IPS-18a (cell line): ENCODE results near the gene WDR62.

Experiments
- H3K27ac ChIP-seq: one replicate; pipeline ENCODE4 v1.5.1; 2013; ENCODE audit warnings: low read length
- H3K27me3 ChIP-seq: one replicate; pipeline ENCODE4 v1.6.1; 2013; ENCODE audit warnings: mild to moderate bottlenecking, low read length; ENCODE audit not compliant: control insufficient read depth, insufficient read depth
- H3K36me3 ChIP-seq: one replicate; pipeline ENCODE4 v1.6.1; 2013; ENCODE audit warnings: low read depth, low read length; ENCODE audit not compliant: control insufficient read depth
- H3K4me1 ChIP-seq: one replicate; pipeline ENCODE4 v1.6.1; 2013; ENCODE audit warnings: low read depth, low read length; ENCODE audit not compliant: control insufficient read depth
- H3K4me3 ChIP-seq: one replicate; pipeline ENCODE4 v1.5.1; 2013; ENCODE audit warnings: low read length
- H3K9ac ChIP-seq: one replicate; pipeline ENCODE4 v1.6.1; 2013; ENCODE audit warnings: mild to moderate bottlenecking, low read length, moderate library complexity
- H3K9me3 ChIP-seq: one replicate; pipeline ENCODE4 v1.6.1; 2013; ENCODE audit warnings: low read depth, low read length; ENCODE audit not compliant: control insufficient read depth

Gene WDR62

GRCh38 chr19:36106991-36107390 is 52.3 kb downstream of the WDR62 start:
- H3K9ac ChIP-seq: no peak overlapping the region
- no peak overlapping the region for H3K27ac ChIP-seq
- no peak overlapping the region for H3K4me3 ChIP-seq
- H3K9me3 ChIP-seq: no peaks in the 10 kb centered on the region
- H3K4me1 ChIP-seq: peaks cover 6% of the 10 kb centered on the region
- H3K36me3 ChIP-seq: peaks cover 30% of the 10 kb centered on the region
- H3K27me3 ChIP-seq: no peaks in the 10 kb centered on the region

GRCh38 chr19:36108684-36109083 is 54.0 kb downstream of the WDR62 start:
- H3K36me3 ChIP-seq: peaks cover 23% of the 10 kb centered on the region
- H3K9ac ChIP-seq: no peak overlapping the region
- H3K27me3 ChIP-seq: no peaks in the 10 kb centered on the region
- H3K27ac ChIP-seq: no peak overlapping the region
- H3K4me1 ChIP-seq: peaks cover 6% of the 10 kb centered on the region
- H3K9me3 ChIP-seq: no peaks in the 10 kb centered on the region
- no peak overlapping the region for H3K4me3 ChIP-seq

DNA sequence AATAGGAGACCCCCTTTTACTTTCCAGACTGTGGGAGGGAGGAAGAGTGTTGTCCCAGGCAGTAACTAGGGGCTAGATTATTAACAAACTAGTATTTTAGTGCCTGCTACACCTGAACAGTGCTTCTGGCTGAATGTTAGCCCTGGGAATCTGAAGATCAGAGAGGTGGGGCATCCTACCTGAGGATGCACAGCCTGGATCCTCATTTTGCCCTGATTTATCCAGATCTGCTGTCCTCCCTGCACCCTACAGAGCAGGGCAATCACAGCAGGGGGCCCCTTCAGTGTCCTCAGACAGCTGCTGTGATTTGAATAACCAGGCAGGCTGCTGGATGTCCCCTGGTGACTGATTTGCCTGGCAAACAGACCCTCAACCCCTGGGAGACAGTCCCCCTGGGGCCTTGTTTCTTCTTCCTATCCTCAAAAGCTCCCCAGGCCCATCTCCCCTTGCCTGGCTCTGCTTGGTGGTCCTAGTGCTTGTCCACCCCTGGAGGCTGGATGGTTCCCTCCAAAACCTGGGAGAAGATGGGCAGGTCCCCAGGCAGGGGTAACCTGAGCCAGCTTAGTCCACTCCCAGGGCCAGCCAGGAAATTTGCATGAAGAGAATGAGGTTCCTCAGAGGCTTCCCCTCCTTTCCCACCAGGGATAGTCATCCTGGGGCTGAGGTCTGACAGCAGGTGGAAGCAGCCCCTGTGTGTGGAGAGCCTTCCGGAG is 55.9 kb downstream of the WDR62 start, which contains the start of gene OVOL3:
TSS of gene OVOL3 (plus strand) at position 657 of the 713 bp plus-strand sequence. CDS start 60 bp downstream, outside the sequence.
- Histone ChIP-seq H3K36me3 (peaks cover 8% of the 10 kb centered on the region), H3K9me3 (no peaks in the 10 kb centered on the region), H3K27ac (no peak within 1 kb of the TSS), H3K27me3 (no peaks in the 10 kb centered on the region), H3K9ac (no peak within 1 kb of the TSS), H3K4me1 (peaks cover 6% of the 10 kb centered on the region), H3K4me3 (no peak within 1 kb of the TSS)

DNA sequence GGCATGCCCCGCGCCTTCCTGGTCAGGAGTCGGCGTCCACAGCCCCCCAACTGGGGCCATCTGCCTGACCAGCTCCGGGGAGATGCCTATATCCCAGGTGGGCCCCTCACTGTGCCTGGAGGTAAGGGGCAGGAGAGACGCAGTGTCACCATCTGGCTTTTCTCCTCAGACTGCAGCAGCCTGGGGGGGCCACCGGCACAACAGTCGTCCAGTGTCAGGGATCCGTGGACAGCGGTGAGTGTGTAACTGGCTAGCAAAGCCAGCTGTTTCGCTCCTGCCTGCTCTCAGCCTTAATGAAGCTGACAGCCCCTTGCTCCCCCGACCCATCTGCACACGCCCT is 56.5 kb downstream of the WDR62 start:
- no peak overlapping the region for H3K4me3 ChIP-seq

GRCh38 chr19:36112678-36113077 is 58.0 kb downstream of the WDR62 start:
- H3K27ac ChIP-seq: no peak overlapping the region
- H3K36me3 ChIP-seq: peaks cover 14% of the 10 kb centered on the region
- H3K27me3 ChIP-seq: no peaks in the 10 kb centered on the region
- no peak overlapping the region for H3K4me3 ChIP-seq
- H3K9ac ChIP-seq: no peak overlapping the region
- peaks cover 6% of the 10 kb centered on the region for H3K4me1 ChIP-seq
- H3K9me3 ChIP-seq: no peaks in the 10 kb centered on the region

More for the DNA sequence above, 56.5 kb downstream of the WDR62 start:
- Histone ChIP-seq H3K4me1 (peaks cover 6% of the 10 kb centered on the region), H3K9me3 (no peaks in the 10 kb centered on the region), H3K36me3 (peaks cover 8% of the 10 kb centered on the region), H3K9ac (no peak overlapping the region), H3K27ac (no peak overlapping the region), H3K27me3 (no peaks in the 10 kb centered on the region)

- H3K36me3 ChIP-seq: peaks cover 19% of the 10 kb centered on the region
- peaks cover 6% of the 10 kb centered on the region for H3K4me1 ChIP-seq
- H3K9me3 ChIP-seq: no peaks in the 10 kb centered on the region
- H3K4me3 ChIP-seq: peak overlapping the region; percentile 83
- H3K27me3 ChIP-seq: no peaks in the 10 kb centered on the region
- H3K9ac ChIP-seq: no peak overlapping the region
- no peak overlapping the region for H3K27ac ChIP-seq
Observed at GRCh38 chr19:36113425-36113824, 58.7 kb downstream of the WDR62 start.

DNA sequence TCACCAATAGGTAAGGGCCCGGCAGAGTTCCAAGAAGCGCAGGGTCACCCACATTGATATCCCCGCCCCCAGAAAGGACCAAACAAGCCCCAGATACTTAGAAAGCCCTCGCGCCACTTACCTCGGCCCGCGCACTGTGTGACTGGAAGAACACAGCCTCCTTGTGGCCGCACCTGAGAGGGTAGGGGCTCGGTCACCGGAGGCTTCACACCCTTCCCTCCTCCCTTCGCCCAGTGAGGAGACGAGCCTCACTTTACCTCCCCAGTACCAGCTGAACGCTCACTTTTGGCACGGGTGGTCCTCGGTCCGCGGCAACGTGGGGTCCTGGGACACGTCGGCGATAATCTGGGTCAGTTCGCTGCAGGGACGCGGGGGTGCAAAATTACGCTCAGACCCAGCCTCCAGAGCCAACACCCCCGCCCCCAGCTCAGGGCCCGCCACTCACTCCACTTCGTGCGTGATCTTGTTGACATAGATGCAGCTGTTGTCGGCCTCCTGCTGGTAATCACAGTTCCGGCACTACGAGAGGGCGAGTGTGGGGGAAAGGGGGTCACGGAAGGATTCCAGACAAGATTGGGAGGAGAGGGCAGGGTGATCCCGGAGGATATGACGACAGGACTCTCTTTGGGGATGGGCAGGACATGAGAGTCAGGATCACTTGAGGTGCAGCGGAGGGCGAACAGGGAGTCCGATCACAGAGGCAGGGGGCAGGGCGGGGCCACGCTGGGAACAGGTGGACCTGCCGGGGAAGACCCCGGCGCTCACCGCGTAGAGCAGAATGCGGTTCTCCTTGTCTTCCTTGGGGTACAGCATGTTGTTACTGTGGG is 59.4 kb downstream of the WDR62 start:
- peaks cover 20% of the 10 kb centered on the region for H3K36me3 ChIP-seq
- peak overlapping the region; percentile 46 for H3K27ac ChIP-seq
- H3K9ac ChIP-seq: peak overlapping the region; percentile 83
- no peaks in the 10 kb centered on the region for H3K9me3 ChIP-seq
- H3K27me3 ChIP-seq: no peaks in the 10 kb centered on the region
- H3K4me3 ChIP-seq: peak overlapping the region; percentile 83
- peaks cover 6% of the 10 kb centered on the region for H3K4me1 ChIP-seq

- H3K9me3 ChIP-seq: no peaks in the 10 kb centered on the region
- peaks cover 6% of the 10 kb centered on the region for H3K4me1 ChIP-seq
- peak within 1 kb of the TSS; percentile 83 for H3K4me3 ChIP-seq
- H3K36me3 ChIP-seq: peaks cover 25% of the 10 kb centered on the region
- peak within 1 kb of the TSS; percentile 86 for H3K27ac ChIP-seq
- H3K27me3 ChIP-seq: no peaks in the 10 kb centered on the region
- H3K9ac ChIP-seq: peak within 1 kb of the TSS; percentile 83
Observed at GRCh38 chr19:36114721-36115452, 60.2 kb downstream of the WDR62 start, which contains the start of gene POLR2I. Gene POLR2I, minus strand, starts transcription at chr19:36114875. Its CDS starts 19 bp downstream, at chr19:36114856.

DNA sequence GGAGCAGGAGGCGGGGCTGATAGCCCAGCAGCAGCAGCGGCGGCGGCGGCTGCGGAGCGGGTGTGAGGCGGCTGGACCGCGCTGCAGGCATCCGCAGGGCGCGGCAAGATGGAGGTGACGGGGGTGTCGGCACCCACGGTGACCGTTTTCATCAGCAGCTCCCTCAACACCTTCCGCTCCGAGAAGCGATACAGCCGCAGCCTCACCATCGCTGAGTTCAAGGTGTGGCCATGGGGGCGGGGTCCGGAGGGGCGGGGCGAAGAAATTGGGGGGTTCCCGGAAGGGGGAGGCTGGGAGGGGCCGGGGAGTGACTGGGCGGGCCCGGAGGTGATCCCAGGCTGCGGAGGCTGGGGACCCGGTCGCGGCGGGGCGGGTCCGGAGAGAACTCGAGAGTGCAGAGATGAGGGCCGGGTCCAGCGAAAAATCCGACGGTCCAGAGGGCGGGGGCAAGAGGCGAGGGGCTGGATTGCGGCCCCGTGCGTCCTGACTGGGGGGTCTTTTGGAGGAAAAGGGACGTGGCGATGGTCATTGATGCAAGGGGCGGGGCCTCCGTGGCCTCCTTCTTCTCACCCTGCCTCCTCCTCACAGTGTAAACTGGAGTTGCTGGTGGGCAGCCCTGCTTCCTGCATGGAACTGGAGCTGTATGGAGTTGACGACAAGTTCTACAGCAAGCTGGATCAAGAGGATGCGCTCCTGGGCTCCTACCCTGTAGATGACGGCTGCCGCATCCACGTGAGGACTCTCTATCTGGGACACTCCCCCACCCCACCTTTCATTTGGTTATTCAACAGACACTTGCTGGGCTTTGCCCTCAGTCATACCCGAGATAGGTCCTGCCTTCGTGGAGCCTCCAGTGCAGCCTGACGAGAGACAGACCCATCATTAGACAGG is 61.0 kb downstream of the WDR62 start, which contains the start of gene TBCB:
TSS of gene TBCB (plus strand) at position 16 of the 891 bp plus-strand sequence. CDS start at position 109, 93 bp downstream.
- H3K9me3 ChIP-seq: no peaks in the 10 kb centered on the region
- H3K36me3 ChIP-seq: peaks cover 25% of the 10 kb centered on the region
- H3K9ac ChIP-seq: peak within 1 kb of the TSS; percentile 83
- H3K27me3 ChIP-seq: no peaks in the 10 kb centered on the region
- H3K4me3 ChIP-seq: peak within 1 kb of the TSS; percentile 83
- peaks cover 6% of the 10 kb centered on the region for H3K4me1 ChIP-seq
- peak within 1 kb of the TSS; percentile 86 for H3K27ac ChIP-seq

DNA sequence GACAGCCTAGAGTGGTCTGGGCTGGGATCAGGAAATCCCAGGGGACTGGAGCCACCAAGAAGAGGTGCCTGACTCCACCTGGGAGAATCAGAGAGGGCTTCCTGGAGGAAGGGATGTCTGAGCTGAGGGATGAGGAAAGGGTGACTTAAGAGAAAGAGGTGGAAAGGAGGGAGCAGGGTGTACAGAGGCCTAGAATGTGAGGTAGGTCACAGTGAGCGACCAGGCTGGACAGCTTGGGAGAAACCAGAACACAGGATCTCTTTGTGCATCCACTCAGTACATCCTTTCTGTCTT is 61.6 kb downstream of the WDR62 start:
- Histone ChIP-seq H3K4me1 (peaks cover 3% of the 10 kb centered on the region), H3K36me3 (peaks cover 25% of the 10 kb centered on the region), H3K27ac (no peak overlapping the region), H3K27me3 (no peaks in the 10 kb centered on the region), H3K4me3 (peak overlapping the region; percentile 83), H3K9ac (no peak overlapping the region), H3K9me3 (no peaks in the 10 kb centered on the region)
